GM21717 (cell line): Measurements from ENCODE around the gene CSTPP1.
"Not testable (repeated sequence)": the region's sequence is repeated elsewhere in the genome, so short reads cannot be mapped to it uniquely, and the experiment has no call there.

Experiments used
- ATAC-seq: cut with Tn5 transposase; IDR thresholded peaks from one replicate; pipeline ENCODE4 v1.9.1; 2021; ENCODE audit warnings: mild to moderate bottlenecking, moderate library complexity; ENCODE audit not compliant: unreplicated experiment

Gene CSTPP1

DNA sequence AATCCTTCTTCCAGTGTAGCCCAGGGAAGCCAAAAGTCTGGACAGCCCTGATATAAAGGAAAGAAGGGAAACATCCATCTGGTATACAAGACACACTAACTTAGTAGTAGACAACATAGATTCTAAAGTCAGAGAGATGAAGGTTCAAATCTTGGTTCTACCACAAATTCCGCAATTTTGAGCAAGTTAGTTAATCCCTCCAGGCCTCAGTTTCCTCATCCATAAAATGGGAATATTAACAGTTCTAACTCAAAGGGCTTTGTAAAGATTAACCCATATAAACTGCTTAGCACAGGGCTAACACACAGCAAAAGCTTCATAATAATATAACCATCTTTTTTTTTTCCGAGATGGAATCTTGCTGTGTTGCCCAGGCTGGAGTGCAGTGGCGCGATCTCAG, 29.0 kb upstream of the CSTPP1 start:
- no peak for ATAC-seq

DNA sequence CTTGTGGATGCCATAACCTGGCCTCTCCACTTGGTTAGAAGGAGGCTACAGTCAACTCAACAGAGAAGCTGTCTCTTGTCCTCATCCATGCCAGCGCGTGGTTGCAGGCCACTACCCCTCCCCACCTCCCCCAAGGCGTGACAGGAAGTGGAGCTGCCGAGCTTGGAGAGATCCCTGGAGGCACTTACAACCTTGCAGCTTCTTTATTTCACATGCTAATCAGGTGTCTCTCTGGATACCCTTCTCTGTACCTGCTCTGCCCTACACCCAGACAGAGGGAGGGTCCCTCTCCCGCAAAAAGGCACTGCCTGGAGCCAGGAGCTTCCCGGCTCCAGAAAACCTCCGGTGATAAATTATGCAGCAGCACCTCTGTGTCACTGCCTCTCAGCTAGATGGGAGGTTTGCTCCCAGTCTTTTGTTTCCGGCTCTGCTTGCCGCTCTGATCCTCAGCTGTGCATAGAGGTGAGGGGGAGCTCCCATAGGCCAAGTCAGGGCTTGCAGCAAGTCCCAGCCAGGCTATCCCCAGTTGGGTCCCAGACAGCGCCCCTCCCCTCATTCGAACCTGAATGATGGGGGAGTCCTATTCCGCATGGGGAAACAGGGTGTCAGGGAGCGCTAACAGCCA, 23.9 kb upstream of the CSTPP1 start:
- ATAC-seq, result no peak

DNA sequence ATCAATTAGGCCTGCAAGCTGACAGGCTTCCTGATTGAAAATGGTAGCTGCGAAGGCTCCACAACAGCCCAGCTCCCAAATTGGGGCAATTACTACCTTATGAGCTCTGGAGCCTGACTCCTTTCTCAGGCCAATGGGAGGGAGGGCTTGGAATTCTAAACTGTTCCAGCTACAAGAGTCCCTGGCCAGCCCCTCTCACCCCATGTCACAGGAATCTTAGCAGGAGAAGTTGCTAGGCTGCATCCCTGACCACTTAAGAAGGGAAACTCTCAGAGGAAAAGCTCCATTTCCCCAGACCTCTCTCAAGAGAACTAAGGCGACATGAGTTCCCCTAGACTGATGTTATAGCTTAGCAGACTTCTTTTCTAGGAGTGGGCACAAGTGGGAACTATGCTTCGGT, 23.1 kb upstream of the CSTPP1 start:
- ATAC-seq, result no peak

DNA sequence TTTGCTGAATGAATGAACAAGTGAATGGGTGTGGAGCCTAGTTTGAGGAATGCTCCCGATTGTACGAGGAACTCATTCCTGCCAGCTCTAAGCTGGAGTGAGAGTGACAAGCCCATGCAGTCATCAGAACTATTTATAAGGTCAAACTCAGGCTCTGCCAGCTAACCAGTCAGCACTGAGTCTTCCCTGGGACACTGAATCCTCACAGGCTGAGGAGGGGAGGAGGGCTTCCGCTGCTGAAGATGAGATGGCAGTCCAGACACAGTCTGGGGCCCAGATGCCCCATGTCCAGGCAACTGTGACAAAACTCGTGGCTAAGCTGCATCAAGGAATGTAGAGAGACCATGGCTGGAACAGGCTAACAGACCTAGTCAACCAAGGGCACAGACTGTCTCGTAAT, 22.2 kb upstream of the CSTPP1 start:
- ATAC-seq, result no peak

DNA sequence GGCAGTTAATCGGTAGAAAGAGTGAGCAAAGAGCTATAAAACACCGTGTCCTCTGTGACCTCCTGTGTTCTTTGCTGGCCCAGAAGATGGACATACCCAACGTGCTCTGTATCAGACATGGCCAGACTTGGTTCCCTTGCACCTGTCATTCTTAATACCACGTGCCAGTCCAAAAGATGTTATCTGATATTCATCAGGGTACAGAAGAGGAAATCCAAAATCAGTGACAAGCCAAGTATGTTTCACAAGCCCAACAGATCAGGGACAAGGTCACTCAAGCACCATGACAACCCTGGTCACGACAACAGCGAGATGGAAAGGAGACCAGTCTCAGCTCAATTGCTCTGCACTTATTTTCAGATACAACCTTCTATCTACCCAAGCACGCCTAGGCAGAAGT, 21.7 kb upstream of the CSTPP1 start:
- no peak for ATAC-seq

DNA sequence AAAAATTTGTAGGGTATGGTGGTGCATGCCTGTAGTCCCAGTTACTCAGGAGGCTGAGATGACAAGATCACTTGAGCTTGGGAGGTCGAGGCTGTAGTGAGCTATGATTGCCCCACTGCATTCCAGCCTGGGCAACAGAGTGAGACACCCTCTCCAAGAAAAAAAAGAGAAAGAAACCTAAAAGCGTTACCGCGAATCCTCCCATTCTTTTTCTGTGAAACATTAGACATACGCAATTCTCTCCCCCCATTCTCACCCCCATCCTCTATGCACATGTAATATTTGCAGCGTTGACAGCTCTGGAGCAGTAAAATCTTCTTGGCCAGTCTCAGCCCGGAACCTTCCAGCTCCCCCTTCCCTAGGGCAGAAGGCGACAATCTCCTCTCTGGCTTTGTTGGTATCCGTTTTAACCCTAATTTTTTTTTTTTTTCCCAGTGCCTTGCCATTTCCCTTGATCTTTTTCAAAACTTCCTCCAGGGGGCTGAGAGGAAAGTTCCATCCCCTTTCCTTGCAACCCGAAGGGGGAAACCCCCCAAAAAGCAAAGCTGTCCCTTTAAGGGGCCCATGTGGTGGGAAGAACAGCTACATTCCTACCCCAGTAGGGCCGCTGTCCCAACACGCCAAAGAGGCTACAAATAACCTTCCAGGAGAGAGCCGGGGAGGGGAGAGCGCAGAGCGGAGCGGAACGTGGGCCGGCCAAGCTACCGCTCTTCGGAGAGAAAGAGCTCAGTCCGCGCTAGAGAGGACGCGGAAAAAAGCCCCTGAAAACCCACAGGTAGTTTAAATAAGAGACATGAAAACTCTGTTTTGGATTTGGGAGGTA, 20.1 kb upstream of the CSTPP1 start:
- no peak for ATAC-seq

DNA sequence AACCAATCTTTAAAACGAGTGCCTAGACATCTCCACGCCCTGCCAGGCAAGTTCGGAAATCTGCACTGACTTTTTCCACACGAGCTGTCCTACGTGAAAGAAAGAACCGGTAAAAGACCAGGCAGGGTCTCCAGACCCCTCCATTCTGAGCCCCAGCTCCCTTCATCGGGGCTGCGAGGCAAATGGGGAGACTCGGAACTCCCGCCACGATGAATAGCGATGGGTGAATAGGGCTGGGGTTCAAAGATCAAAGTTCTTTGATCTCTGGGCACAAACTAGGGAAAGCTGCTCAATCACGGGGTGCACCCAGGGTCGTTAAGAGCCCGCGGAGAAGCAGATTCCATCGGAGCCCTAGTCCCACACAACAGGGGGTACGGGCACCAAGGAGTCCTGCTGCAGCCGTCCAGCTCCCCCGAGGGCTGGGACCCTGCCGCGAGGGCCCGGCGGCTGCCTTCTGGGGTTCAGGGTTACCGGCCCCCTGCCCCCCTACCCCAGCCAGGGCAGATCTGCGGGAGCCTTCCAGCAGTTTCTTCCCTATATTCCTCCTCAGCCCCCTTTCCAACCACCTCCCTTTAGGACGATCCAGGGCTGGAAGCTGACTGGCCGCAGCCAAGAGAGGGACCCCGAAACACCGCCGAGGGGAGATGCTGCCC, 19.3 kb upstream of the CSTPP1 start:
- ATAC-seq, result no peak

DNA sequence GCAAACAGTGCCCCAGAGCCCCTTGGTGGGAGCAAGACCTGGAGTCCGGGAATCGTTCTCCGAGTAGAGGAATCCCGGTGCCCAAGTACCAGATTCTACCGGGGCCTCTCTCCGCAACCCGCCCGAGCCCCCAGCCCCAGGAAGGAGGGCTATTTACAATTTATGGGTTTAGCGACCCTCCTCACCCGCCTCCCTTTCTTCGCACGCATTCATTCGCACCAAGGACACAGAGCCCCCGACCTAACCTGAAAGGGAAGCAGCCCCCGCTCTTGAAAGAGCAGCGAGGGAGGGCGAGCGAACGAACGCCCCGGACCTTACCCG, 18.8 kb upstream of the CSTPP1 start:
- ATAC-seq, result no peak

DNA sequence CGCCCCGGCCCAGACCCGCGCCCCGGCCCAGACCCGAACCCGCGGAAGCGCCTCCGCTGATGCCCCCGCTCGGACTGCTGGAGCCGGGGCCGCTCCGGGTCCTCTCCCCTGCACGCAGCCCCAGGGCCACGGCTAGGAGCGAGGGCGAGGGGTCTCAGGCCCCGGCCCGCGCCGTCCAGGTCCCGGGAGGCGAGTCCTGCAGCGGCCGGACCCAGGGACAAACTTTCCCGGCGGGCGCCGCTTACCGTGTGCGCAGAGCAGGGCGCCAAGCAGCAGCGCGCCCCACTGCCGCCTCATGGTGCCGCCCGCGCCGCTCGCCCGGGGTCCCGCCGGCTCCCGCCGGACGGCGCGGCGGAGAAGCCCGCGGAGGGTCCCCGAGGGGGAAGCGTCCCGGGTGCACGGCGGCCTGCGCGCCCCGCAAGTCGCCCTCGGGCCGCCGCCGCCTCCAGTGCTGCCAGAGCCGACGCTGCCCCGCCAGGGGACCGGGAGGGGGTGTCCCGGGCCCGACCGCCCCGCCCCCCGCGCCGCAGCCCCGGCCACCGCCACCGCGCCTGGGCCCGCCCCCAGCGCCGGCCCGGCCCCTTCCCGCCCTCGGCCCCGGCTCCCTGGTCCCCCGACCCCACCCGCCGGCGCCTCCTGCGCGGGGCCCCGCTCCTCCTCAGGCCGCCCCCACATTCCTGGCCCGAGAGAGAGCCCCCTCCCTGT, 18.3 kb upstream of the CSTPP1 start, which contains the start of gene LRP4:
Gene LRP4, minus strand, starts transcription at position 468 of the 705 bp plus-strand sequence. Its CDS starts 171 bp downstream, at position 297.
- no peak for ATAC-seq

DNA sequence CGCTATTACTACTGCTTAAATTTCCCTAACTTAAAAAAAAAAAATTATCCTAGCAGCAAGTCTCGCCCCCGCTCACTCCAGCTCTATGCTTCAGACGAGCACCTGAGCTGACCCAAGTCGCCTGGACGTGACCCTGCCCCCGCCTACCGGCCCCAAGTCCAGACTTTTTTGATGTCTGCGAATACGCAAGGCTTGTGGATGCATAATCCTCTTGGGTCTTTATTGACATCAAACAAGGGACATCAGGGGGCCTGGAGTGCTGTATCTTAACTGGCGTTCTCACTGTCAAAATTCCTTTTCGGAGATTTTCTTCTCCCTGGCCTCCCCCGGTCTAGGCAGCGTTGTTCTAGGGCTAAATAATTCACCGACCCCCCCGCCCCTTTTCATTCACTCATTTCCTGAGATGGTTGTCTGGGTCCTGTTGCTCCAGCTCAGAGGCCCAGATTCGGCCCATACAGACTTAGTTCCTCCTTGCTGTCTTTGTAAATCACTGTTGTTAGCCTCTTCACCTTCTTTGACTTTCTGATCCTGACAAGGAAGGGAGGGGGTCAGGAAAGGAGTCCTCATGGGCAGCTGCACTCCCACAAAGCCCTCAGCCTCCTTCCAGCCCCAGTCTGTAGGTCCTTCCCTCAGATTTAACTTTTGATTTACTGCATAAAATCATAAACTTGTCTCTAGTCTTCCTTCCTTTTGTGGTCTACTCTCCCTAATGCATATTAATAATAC, 17.6 kb upstream of the CSTPP1 start:
- ATAC-seq, result no peak

DNA sequence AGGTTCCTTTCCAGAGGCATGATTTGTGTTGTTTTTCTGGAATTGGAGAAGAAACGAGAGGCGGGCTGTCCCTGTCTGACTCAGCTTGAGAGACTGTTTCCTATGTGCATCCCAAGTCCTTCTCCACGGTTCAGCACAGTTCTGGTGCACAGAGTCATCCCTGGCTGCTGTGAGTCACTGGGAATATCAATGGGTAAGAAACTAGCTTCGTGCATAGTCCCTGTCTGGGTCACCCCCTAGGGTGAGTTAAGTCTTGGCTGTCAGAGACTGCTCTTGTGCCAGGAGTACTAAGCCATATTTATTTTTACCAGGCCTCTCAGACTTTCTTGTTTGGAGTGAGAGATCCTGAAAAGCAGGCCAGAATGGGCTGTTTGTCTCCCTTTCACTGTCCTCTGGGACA, 15.8 kb upstream of the CSTPP1 start:
- no peak for ATAC-seq

DNA sequence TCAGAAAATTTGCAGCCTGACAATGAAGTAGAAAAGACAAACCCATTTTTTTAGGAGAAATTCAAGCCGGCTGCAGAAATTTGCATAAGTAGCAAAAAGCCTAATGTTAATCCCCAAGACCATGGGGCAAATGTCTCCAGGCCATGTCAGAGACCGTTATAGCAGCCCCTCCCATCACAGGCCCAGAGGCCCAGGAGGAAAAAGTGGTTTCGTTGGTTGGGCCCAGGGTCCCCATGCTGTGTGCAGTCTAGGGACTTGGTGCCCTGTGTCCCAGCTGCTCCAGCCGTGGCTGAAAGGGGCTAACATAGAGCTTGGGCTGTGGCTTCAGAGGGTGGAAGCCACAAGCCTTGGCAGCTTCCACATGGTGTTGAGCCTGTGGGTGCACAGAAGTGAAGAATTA, 8.6 kb upstream of the CSTPP1 start:
- not testable (repeated sequence) for ATAC-seq

DNA sequence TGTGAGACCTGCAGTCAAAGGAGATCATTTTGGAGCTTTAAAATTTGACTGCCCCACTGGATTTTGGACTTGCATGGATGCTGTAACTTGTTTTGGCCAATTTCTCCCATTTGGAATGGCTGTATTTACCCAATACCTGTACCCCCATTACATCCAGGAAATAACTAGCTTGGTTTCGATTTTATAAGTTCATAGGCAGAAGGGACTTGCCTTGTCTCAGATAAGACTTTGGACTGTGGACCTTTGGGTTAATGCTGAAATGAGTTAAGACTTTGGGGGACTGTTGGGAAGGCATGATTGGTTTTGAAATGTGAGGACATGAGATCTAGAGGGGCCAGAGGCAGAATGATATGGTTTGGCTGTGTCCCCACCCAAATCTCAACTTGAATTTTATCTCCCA, 7.9 kb upstream of the CSTPP1 start:
- ATAC-seq, result not testable (repeated sequence)

DNA sequence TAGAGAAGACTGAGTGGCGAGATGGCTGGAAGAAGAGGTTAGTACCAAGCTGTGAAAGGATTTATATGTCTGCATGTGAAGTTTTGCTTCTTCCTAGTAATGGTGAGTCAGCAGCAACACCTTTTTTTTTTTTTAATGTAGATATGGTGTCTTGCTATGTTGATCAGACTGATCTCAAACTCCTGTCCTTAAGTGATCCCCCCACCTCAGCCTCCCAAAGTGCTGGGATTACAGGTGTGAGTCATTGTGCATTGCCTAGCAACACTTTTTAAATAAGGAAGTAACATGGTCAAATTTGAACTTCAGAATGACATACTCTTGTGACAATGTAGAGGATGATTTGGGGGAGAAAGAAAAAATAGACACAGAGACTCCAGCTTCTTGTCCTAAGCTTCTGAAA, 6.5 kb upstream of the CSTPP1 start:
- ATAC-seq, result no peak

DNA sequence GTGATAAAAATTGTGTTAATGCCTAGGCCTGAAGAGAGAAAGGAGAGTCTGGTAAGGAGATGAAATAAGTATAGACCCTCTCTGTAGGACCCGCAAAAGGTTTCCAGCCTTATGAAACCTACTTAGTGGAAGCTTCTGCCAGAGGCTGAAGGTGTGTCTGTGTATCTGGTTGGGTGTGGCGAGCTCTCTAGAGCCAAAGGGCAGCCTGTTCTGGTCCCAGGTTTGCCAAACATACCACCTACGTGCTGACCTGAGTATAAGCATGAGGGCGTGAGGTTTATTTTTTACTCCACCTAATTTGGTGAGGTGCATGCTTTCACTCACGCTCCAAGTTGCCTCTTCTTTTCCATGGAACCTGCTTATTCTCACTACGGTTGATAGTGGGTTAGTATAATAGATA, 5.6 kb downstream of the CSTPP1 start:
- ATAC-seq, result no peak

DNA sequence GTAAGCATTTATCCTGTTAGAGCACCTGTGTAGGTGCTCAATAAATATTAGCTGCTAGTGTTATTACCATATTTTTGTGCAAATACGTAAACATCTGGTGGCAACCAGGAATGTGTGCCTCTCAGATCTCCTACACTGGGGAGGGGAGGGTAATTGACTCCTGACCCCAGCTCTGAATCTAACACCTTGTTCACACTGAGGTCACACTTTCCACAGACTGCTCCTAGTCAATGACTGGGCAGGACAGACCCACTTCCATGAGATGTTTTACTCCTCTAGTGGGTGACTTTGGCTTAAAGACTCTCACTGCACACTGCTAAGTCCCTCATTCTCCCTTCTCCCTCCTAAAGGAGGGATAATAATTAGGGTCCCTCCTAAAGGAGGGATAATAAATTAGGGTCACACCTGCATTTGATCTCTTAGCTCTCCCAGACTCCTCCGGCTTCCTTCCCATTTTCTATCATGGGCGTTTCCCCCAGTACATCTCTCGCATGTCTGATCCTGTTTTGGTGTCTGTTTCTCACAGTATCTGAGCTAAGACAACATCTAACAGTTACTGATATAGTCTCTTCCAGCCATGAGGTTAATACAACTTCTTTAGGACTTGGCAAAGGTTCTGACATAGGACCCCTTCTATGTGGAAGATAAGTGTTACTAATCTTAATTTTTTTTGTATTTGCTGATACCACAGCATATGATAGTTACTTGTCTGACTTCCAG, 8.0 kb downstream of the CSTPP1 start:
- no peak for ATAC-seq

DNA sequence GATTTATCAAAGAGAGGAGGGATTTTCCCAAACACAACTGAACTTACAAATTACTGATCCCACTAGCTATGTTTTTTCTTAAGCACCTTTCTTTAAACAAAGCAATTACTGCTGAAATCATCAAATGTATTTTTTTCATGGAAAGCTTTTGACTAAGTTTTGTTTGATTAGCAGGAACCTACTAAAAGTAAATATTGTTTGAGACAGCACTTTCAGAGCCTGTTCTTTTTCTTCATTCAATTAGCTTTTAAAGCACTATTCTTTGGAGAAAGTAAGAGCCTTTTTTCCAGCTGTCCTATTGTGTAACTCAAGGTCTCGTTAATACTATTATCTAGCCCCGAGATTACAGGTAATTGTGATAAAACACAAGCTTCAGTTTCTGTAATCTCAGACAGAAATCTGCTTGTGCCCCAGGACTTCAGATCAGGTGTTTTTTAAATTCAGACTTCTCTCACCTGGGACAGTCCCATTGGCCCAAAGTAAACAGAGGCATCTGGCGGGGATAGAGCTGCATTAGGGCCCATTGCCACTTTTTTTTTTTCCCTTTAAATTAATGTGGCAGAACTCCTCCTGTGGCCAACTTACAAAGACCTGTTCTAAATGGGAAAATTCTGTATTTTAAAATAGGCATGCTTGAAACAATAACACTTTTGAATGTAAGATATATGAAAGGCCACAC, 11.0 kb downstream of the CSTPP1 start:
- ATAC-seq, result no peak

DNA sequence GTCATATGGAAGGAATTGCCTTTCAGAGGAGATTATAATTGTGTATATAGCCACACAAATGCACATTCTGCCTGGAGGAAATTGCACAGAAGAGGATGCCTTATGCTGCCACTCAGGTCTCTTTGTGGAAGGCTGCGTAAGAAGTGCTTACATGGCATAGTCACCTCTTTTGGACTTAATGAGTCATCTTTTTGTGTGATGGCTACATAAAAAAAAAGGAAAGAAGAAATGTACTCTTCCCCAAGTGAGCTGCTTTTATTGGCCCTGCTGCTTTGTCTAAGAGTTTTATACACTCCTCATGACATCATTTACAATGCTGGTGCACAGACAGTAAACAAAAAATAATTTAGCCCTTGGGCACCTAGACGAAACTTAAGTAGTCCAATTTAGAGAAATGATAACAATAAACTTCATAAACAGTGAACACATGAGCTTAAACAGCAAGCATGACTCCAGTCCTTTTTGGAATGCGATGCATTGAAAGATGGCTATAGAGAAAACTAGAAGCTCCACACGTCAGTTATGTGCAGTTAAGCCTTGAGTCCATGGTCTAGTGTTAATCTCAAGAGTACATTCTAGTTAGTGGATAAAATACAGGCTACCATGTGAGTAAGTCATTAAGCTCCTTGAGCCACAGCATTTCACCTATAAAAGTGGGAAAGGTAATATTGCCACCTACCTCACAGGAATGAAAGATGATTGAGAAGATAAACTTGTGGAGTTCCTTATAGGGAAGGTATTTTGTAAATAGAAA, 12.0 kb downstream of the CSTPP1 start:
- no peak for ATAC-seq

DNA sequence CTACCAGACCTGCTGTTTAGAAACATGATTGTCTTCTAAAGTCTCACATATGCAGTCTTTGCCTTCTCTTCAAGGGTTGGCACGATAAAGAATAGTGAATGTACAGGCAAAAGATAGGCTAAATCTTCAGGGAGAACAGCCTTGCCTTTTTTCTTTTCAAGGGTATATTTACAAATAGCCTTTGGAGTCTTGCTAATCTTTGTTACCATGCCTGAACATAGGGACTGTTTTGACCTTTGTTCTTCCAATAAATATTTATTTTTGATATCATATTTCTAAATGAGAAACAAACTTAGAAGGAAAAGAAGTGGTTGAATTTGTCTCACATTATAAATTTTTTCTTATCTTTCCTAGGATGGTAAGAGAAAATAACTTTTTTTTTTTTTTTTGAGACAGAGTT, 12.7 kb downstream of the CSTPP1 start:
- ATAC-seq, result no peak
